Tibial nerve (tissue), 4 donors: ENCODE data around the gene CDK19.

ENCODE experiments used
- CTCF ChIP-seq, 5 experiments: fragments of 200-600 bp in 3 of 5; fragments of 450-650 bp in 2 of 5; sonication (generic) in 3 of 5; IDR thresholded peaks; one replicate each; pipeline ENCODE4 v1.5.1; 2016 to 2019; ENCODE audit warnings: antibody characterized with exemption in 5 of 5, mild to moderate bottlenecking in 3 of 5, moderate library complexity in 2 of 5
- EP300 ChIP-seq, 2 donors: sonication (generic); formaldehyde crosslinking; IDR thresholded peaks; one replicate each; pipeline ENCODE4 v1.6.1; 2017; ENCODE audit warnings: antibody characterized with exemption in 2 of 2, mild to moderate bottlenecking in 1 of 2
- POLR2A ChIP-seq, 2 donors: fragments of 450-650 bp; IDR thresholded peaks; one replicate each; pipeline ENCODE4 v1.6.1; 2017; ENCODE audit warnings: antibody characterized with exemption in 2 of 2, mild to moderate bottlenecking in 2 of 2, moderate library complexity in 2 of 2

GRCh38 chr6:110731196-110731595 is 84.1 kb downstream of the CDK19 start:
- TF ChIP-seq POLR2A (IDR thresholded peaks at IDR 0.05) (no peak), CTCF (IDR thresholded peaks at IDR 0.05) (no peak), EP300 (IDR thresholded peaks at IDR 0.05) (no peak)
